A549 (cell line): ENCODE measurements around the gene NOXA1. TPM values are rescaled to one million over a fixed set of nuclear protein-coding genes. Genes with fewer than 3 reads are reported as not detected.

Source experiments
- ATAC-seq, 2 experiments: fragments of 200-7000 bp in 1 of 2; fragments of >200 bp in 1 of 2; cut with Nextera tagmentation in 1 of 2; cut with Tn5 transposase in 1 of 2; 3 replicates each; pipeline versions ENCODE4 v1.8.0 to v1.9.1; 2018 to 2020; ENCODE audit warnings: mild to moderate bottlenecking in 1 of 2, moderate library complexity in 1 of 2
- CTCF ChIA-PET: fragments of 300-600 bp; sonication (Branson Sonifier 250); formaldehyde crosslinking; extraction: SDS; loops from one replicate; lab custom pipeline; 2021; ENCODE audit warnings: antibody characterized with exemption, inconsistent platforms; lab: Yijun Ruan, JAX
- POLR2A ChIA-PET: fragments of 350-600 bp; formaldehyde crosslinking; extraction: SDS; loops from one replicate; lab custom pipeline; 2021; ENCODE audit warnings: antibody characterized with exemption, inconsistent platforms; lab: Yijun Ruan, JAX
- DNase-seq, 2 experiments: peaks; one replicate each; pipeline versions ENCODE4 v3.0.0 to v3.0.0-alpha.2; 2011 to 2016; ENCODE audit warnings: low read depth in 1 of 2, low spot score in 1 of 2
- FAIRE-seq: peaks from 2 replicates; lab custom pipeline; 2011; peaks lifted over from hg19 to GRCh38; lab: Jason Lieb, UNC
- H3K27ac ChIP-seq, 2 experiments: fragments of >200 bp; sonication (Bioruptor Twin); formaldehyde crosslinking; 3 replicates each; pipeline ENCODE4 v1.5.1; 2016 to 2017
- H3K4me1 ChIP-seq: fragments of >200 bp; sonication (Bioruptor Twin); formaldehyde crosslinking; 3 replicates; pipeline ENCODE4 v1.6.1; 2016
- H3K4me2 ChIP-seq: fragments of >200 bp; sonication (Bioruptor Twin); formaldehyde crosslinking; 3 replicates; pipeline ENCODE4 v1.6.1; 2016
- H3K4me3 ChIP-seq: fragments of >200 bp; sonication (Bioruptor Twin); formaldehyde crosslinking; 3 replicates; pipeline ENCODE4 v1.5.1; 2016
- H3K9me3 ChIP-seq: fragments of >200 bp; sonication (Bioruptor Twin); formaldehyde crosslinking; 3 replicates; pipeline ENCODE4 v1.6.1; 2016
- BCL3 ChIP-seq: fragments of >200 bp; sonication (Bioruptor Twin); formaldehyde crosslinking; IDR thresholded peaks from 3 replicates; pipeline ENCODE4 v1.6.1; 2016
- BHLHE40 ChIP-seq: IDR thresholded peaks from 2 replicates; pipeline ENCODE4 v1.6.1; 2012; ENCODE audit warnings: low read depth, low read length, inconsistent platforms
- CBX8 ChIP-seq: fragments of 200-600 bp; sonication (generic); IDR thresholded peaks from 2 replicates; pipeline ENCODE4 v1.6.1; 2016
- CEBPB ChIP-seq, 2 experiments: fragments of >200 bp in 1 of 2; sonication (Bioruptor Twin) in 1 of 2; formaldehyde crosslinking in 1 of 2; IDR thresholded peaks; 2 replicates each; pipeline ENCODE4 v1.6.1; 2012 to 2016
- E2F6 ChIP-seq: IDR thresholded peaks from 2 replicates; pipeline ENCODE4 v1.6.1; 2012; ENCODE audit warnings: low read depth, borderline replicate concordance
- ELK1 ChIP-seq: fragments of 150-350 bp; IDR thresholded peaks from 2 replicates; pipeline ENCODE4 v1.6.1; 2014; ENCODE audit warnings: low read depth, mild to moderate bottlenecking, low read length
- EP300 ChIP-seq, 2 experiments: fragments of >200 bp; sonication (Bioruptor Twin); formaldehyde crosslinking; IDR thresholded peaks; 2 replicates in 1 of 2; 3 replicates in 1 of 2; pipeline ENCODE4 v1.6.1; 2016 to 2017
- ESRRA ChIP-seq: fragments of 150-350 bp; IDR thresholded peaks from 2 replicates; pipeline ENCODE4 v1.6.1; 2014; ENCODE audit warnings: mild to moderate bottlenecking, low read length, borderline replicate concordance
- FOSL2 ChIP-seq, 2 experiments: fragments of 450-650 bp in 1 of 2; fragments of >200 bp in 1 of 2; sonication (Bioruptor Twin) in 1 of 2; formaldehyde crosslinking; IDR thresholded peaks; 2 replicates each; pipeline versions ENCODE4 v1.5.0 to v1.6.1; 2016 to 2020; ENCODE audit warnings: mild to moderate bottlenecking in 1 of 2, moderate library complexity in 1 of 2
- HOXA7 ChIP-seq: fragments of 250-450 bp; sonication (Bioruptor Pico); IDR thresholded peaks from 2 replicates; pipeline ENCODE4 v1.5.0; 2020; ENCODE audit warnings: mild to moderate bottlenecking, moderate library complexity
- HOXB13 ChIP-seq: fragments of 250-450 bp; sonication (Bioruptor Pico); IDR thresholded peaks from 2 replicates; pipeline ENCODE4 v1.5.0; 2020; ENCODE audit warnings: low read depth, mild to moderate bottlenecking, moderate library complexity
- JUNB ChIP-seq: fragments of >200 bp; sonication (Bioruptor Twin); formaldehyde crosslinking; IDR thresholded peaks from 2 replicates; pipeline ENCODE4 v1.6.1; 2016
- MAX ChIP-seq: IDR thresholded peaks from 2 replicates; pipeline ENCODE4 v1.6.1; 2012
- NPAS2 ChIP-seq: fragments of 250-450 bp; sonication (Bioruptor Pico); IDR thresholded peaks from 2 replicates; pipeline ENCODE4 v1.8.0; 2022; ENCODE audit warnings: mild to moderate bottlenecking, moderate library complexity, borderline replicate concordance
- PHF8 ChIP-seq: fragments of 200-600 bp; sonication (generic); IDR thresholded peaks from 2 replicates; pipeline ENCODE4 v1.6.1; 2016; ENCODE audit warnings: low read depth, mild to moderate bottlenecking, antibody characterized with exemption, moderate library complexity, borderline replicate concordance
- REST ChIP-seq: fragments of 200-600 bp; sonication (generic); IDR thresholded peaks from 2 replicates; pipeline ENCODE4 v1.6.1; 2016; ENCODE audit warnings: antibody characterized with exemption, mild to moderate bottlenecking, moderate library complexity
- RNF2 ChIP-seq: fragments of 200-600 bp; sonication (generic); IDR thresholded peaks from 2 replicates; pipeline ENCODE4 v1.6.1; 2016; ENCODE audit warnings: low read depth, mild to moderate bottlenecking, antibody characterized with exemption, moderate library complexity, borderline replicate concordance
- SREBF2 ChIP-seq: fragments of 450-650 bp; IDR thresholded peaks from 2 replicates; pipeline ENCODE4 v1.6.1; 2014; ENCODE audit warnings: mild to moderate bottlenecking, moderate library complexity
- TFCP2L1 ChIP-seq: fragments of 250-450 bp; sonication (Bioruptor Pico); IDR thresholded peaks from 2 replicates; pipeline ENCODE4 v1.5.0; 2021; ENCODE audit warnings: mild to moderate bottlenecking
- TP53 ChIP-seq: fragments of 250-450 bp; sonication (Bioruptor Pico); IDR thresholded peaks from 2 replicates; pipeline ENCODE4 v1.5.0; 2021; ENCODE audit warnings: mild to moderate bottlenecking, moderate library complexity
- ZFP36 ChIP-seq: fragments of 450-650 bp; IDR thresholded peaks from 2 replicates; pipeline ENCODE4 v1.6.1; 2014; ENCODE audit warnings: borderline replicate concordance; ENCODE audit not compliant: partially characterized antibody
- WGBS: methylation state at CpG from one replicate; pipeline ENCODE4 v1.1.6; 2017; ENCODE audit errors: missing lambda C conversion rate; 5-methylcytosine and 5-hydroxymethylcytosine counted together
- polyA plus RNA-seq, 4 experiments: library from polyadenylated mRNA; depleted of rRNA in 3 of 4; stranded (reverse); fragments of >200 nt; fragmentation: RNase III in 1 of 4; extraction: RNeasy Plus Mini Kit Qiagen cat#74134 plus additional on column Dnase treatment in 1 of 4; gene quantifications; 2 replicates in 3 of 4; 3 replicates in 1 of 4; pipeline ENCODE4 v1.2.3, GENCODE V29; 2011 to 2017

Gene NOXA1
- polyA plus RNA-seq, 2 of the 4 experiments (the other 2 are of a cell fraction): 0.44 to 1.5 TPM

- ChIA-PET CTCF (interaction anchor here (1.0 to 5.8 kb wide), 5 partner anchors 12 to 154 kb away, joined by 4 to 35 read pairs (median 13); partner anchors contain the start of genes EXD3, NOXA1 and NRARP), POLR2A (no interaction called here)
- Histone ChIP-seq H3K9me3 (no peaks in the 10 kb centered on the region), H3K27ac (no peak overlapping the region), H3K4me2 (no peak overlapping the region), H3K4me1 (peaks cover 38% of the 10 kb centered on the region), H3K4me3 (no peak overlapping the region)
- WGBS: 84% methylated on average over 10 of the region's 12 CpGs
- no peak for FAIRE-seq
- no peak for ATAC-seq
- DNase-seq: no peak
- TF ChIP-seq ESRRA (no peak), EP300 (IDR thresholded peaks at IDR 0.05) (no peak), TFCP2L1 (CRISPR knock-in tag) (no peak)
Observed at GRCh38 chr9:137456061-137456863, 33.1 kb downstream of the NOXA1 start.

- WGBS: 91% methylated on average over 9 of the region's 10 CpGs
- H3K27ac ChIP-seq: no peak overlapping the region
- FAIRE-seq (no peak), ATAC-seq (no peak), DNase-seq (no peak)
- H3K4me1 ChIP-seq: peaks cover 38% of the 10 kb centered on the region
- POLR2A ChIA-PET: no interaction called here
- no peaks in the 10 kb centered on the region for H3K9me3 ChIP-seq
- H3K4me2 ChIP-seq: no peak overlapping the region
- no peak overlapping the region for H3K4me3 ChIP-seq
- TF ChIP-seq JUNB (no peak), BHLHE40 (no peak), ZFP36 (peak; percentile 95), ELK1 (no peak), MAX (no peak)
- CTCF ChIA-PET: interaction anchor here (1.2 to 5.8 kb wide), 3 partner anchors 12 to 155 kb away, joined by 4 to 35 read pairs (median 13); partner anchors contain the start of genes EXD3, NOXA1 and NRARP
Observed at GRCh38 chr9:137456864-137457405, 33.7 kb downstream of the NOXA1 start.

- DNase-seq: no peak
- Histone ChIP-seq H3K9me3 (no peaks in the 10 kb centered on the region), H3K27ac (peak overlapping the region in 1 of 2 experiments; percentile 93; a peak in 4 of 6 replicates), H3K4me3 (peak overlapping the region; percentile 83), H3K4me1 (peaks cover 38% of the 10 kb centered on the region), H3K4me2 (peak overlapping the region; percentile 99)
- WGBS: 93% methylated on average over 28 of the region's 44 CpGs
- ChIA-PET CTCF (interaction anchor here (1.2 to 5.8 kb wide), 3 partner anchors 13 to 155 kb away, joined by 4 to 35 read pairs (median 13); partner anchors contain the start of genes EXD3, NOXA1 and NRARP), POLR2A (no interaction called here)
- FAIRE-seq: no peak
- ATAC-seq: no peak
- TF ChIP-seq JUNB: no peak
- TF ChIP-seq TP53 (CRISPR knock-in tag): no peak
- TF ChIP-seq RNF2: no peak
- TF ChIP-seq E2F6: no peak
- no peak for TF ChIP-seq FOSL2 (IDR thresholded peaks at IDR 0.05)
- TF ChIP-seq FOSL2 (CRISPR knock-in tag; IDR thresholded peaks at IDR 0.05): no peak
- TF ChIP-seq PHF8: no peak
- TF ChIP-seq REST: no peak
- no peak for TF ChIP-seq ESRRA
- no peak for TF ChIP-seq HOXA7 (CRISPR knock-in tag)
- TF ChIP-seq CBX8: no peak
- no peak for TF ChIP-seq CEBPB (IDR thresholded peaks at IDR 0.05)
- no peak for TF ChIP-seq HOXB13 (CRISPR knock-in tag)
- no peak for TF ChIP-seq BCL3
- TF ChIP-seq NPAS2 (CRISPR knock-in tag): no peak
- no peak for TF ChIP-seq SREBF2
- TF ChIP-seq BHLHE40: no peak
Observed at GRCh38 chr9:137457406-137458193, 34.4 kb downstream of the NOXA1 start.
